Mesothelial cell of epicardium (in vitro differentiated cells): ENCODE results near the gene PIGZ. TPM values are rescaled to one million over a fixed set of nuclear protein-coding genes. Genes with fewer than 3 reads are reported as not detected.
"Not testable (repeated sequence)": the region's sequence is repeated elsewhere in the genome, so short reads cannot be mapped to it uniquely, and the experiment has no call there.

Source experiments
- DNase-seq, 2 experiments: peaks; one replicate each; pipeline ENCODE4 v3.0.0; 2021; ENCODE audit warnings: low spot score in 2 of 2; ENCODE audit not compliant: unreplicated experiment in 2 of 2
- H3K27ac Mint-ChIP-seq: 2 replicates; pipeline ENCODE4 v1.8.0; 2021; ENCODE audit warnings: mixed read lengths
- H3K27me3 Mint-ChIP-seq: 2 replicates; pipeline ENCODE4 v1.8.0; 2021; ENCODE audit warnings: low read depth, mixed read lengths
- H3K36me3 Mint-ChIP-seq: 2 replicates; pipeline ENCODE4 v1.8.0; 2021; ENCODE audit warnings: mixed read lengths
- H3K4me1 Mint-ChIP-seq: 2 replicates; pipeline ENCODE4 v1.8.0; 2021; ENCODE audit warnings: mixed read lengths
- H3K4me3 Mint-ChIP-seq: 2 replicates; pipeline ENCODE4 v1.8.0; 2021; ENCODE audit warnings: mild to moderate bottlenecking, moderate library complexity, mixed read lengths
- H3K9me3 Mint-ChIP-seq: 2 replicates; pipeline ENCODE4 v1.8.0; 2021; ENCODE audit warnings: mixed read lengths
- CTCF ChIP-seq: fragments of 200-600 bp; sonication (generic); IDR thresholded peaks from one replicate; pipeline ENCODE4 v1.5.0; 2021; ENCODE audit warnings: antibody characterized with exemption; ENCODE audit not compliant: unreplicated experiment
- total RNA-seq: library from RNA; stranded (reverse); gene quantifications from 3 replicates; pipeline ENCODE4 v1.2.1, GENCODE V29; 2021

The PIGZ gene
- total RNA-seq, 1 donor from 2014 or later: 0.74 TPM

- Mint-ChIP-seq H3K27me3 (peaks cover 39% of the 10 kb centered on the region), H3K9me3 (no peaks in the 10 kb centered on the region), H3K4me1 (peaks cover 10% of the 10 kb centered on the region), H3K36me3 (no peaks in the 10 kb centered on the region), H3K4me3 (no peak overlapping the region), H3K27ac (no peak overlapping the region)
- TF ChIP-seq CTCF: no peak
- no peak for DNase-seq
These were observed 20.0 kb downstream of the PIGZ start for GRCh38 chr3:196948442-196949284.

GRCh38 chr3:196947860-196948441 lies 20.7 kb downstream of the PIGZ start:
- no peaks in the 10 kb centered on the region for H3K36me3 Mint-ChIP-seq
- no peak overlapping the region for H3K4me3 Mint-ChIP-seq
- no peak for TF ChIP-seq CTCF
- no peak for DNase-seq
- no peak overlapping the region for H3K27ac Mint-ChIP-seq
- peaks cover 32% of the 10 kb centered on the region for H3K27me3 Mint-ChIP-seq
- no peaks in the 10 kb centered on the region for H3K9me3 Mint-ChIP-seq
- peaks cover 17% of the 10 kb centered on the region for H3K4me1 Mint-ChIP-seq

- no peak overlapping the region for H3K4me3 Mint-ChIP-seq
- DNase-seq: no peak
These were observed 21.3 kb downstream of the PIGZ start for GRCh38 chr3:196947136-196947859.

GRCh38 chr3:196944037-196944790 lies 24.4 kb downstream of the PIGZ start:
- not testable (repeated sequence) for H3K27me3 Mint-ChIP-seq, H3K36me3 Mint-ChIP-seq, H3K9me3 Mint-ChIP-seq, DNase-seq
- Mint-ChIP-seq H3K4me1 (peaks cover 33% of the 10 kb centered on the region), H3K27ac (peak overlapping the region; percentile 66), H3K4me3 (peak overlapping the region; percentile 91)

More at GRCh38 chr3:196947136-196947859, 21.3 kb downstream of the PIGZ start:
- TF ChIP-seq CTCF: no peak
- Mint-ChIP-seq H3K36me3 (no peaks in the 10 kb centered on the region), H3K27me3 (peaks cover 25% of the 10 kb centered on the region), H3K4me1 (peaks cover 18% of the 10 kb centered on the region), H3K27ac (no peak overlapping the region), H3K9me3 (no peaks in the 10 kb centered on the region)

GRCh38 chr3:196942915-196943277 lies 25.7 kb downstream of the PIGZ start:
- Mint-ChIP-seq H3K4me1 (peaks cover 33% of the 10 kb centered on the region), H3K4me3 (peak overlapping the region; percentile 91), H3K27me3 (peaks cover 5% of the 10 kb centered on the region), H3K9me3 (no peaks in the 10 kb centered on the region), H3K27ac (peak overlapping the region; percentile 97), H3K36me3 (peaks cover 10% of the 10 kb centered on the region)
- DNase-seq: peak in 1 of 2 experiments; percentile 47
- TF ChIP-seq CTCF: no peak
